Measurements from ENCODE around the gene SLCO3A1.
A peak's percentile ranks its signal among the peaks of the same experiment; 100 is the strongest.

SLCO3A1 gene

GRCh38 chr15:91861223-91861622, 7.7 kb downstream of the SLCO3A1 start:
- no peak for DNase-seq (ENCODE audit: low read depth)

GRCh38 chr15:91862891-91863504, 9.5 kb downstream of the SLCO3A1 start:
- no peak for DNase-seq (ENCODE audit: low read depth)

GRCh38 chr15:91863621-91864255, 10.2 kb downstream of the SLCO3A1 start:
- DNase-seq (ENCODE audit: low read depth) = no peak

GRCh38 chr15:91864664-91865063, 11.2 kb downstream of the SLCO3A1 start:
- DNase-seq (ENCODE audit: low read depth) = no peak

- DNase-seq (ENCODE audit: low read depth) = no peak
These were observed 12.0 kb downstream of the SLCO3A1 start for GRCh38 chr15:91865486-91865885.

- DNase-seq (ENCODE audit: low read depth) = no peak
These were observed 12.4 kb downstream of the SLCO3A1 start for GRCh38 chr15:91865950-91866349.

- no peak for DNase-seq (ENCODE audit: low read depth)
These were observed 12.9 kb downstream of the SLCO3A1 start for GRCh38 chr15:91866371-91866905.

- DNase-seq (ENCODE audit: low read depth) = no peak
These were observed 13.5 kb downstream of the SLCO3A1 start for GRCh38 chr15:91866971-91867372.

GRCh38 chr15:91867581-91868026, 14.1 kb downstream of the SLCO3A1 start:
- peak; percentile 53 for DNase-seq (ENCODE audit: low read depth)

GRCh38 chr15:91870876-91871537, 17.5 kb downstream of the SLCO3A1 start:
- DNase-seq (ENCODE audit: low read depth) = no peak

GRCh38 chr15:91871837-91872236, 18.3 kb downstream of the SLCO3A1 start:
- DNase-seq (ENCODE audit: low read depth) = no peak

GRCh38 chr15:91872356-91873137, 19.0 kb downstream of the SLCO3A1 start:
- no peak for DNase-seq (ENCODE audit: low read depth)

- no peak for DNase-seq (ENCODE audit: low read depth)
These were observed 19.6 kb downstream of the SLCO3A1 start for GRCh38 chr15:91873138-91873536.

- DNase-seq (ENCODE audit: low read depth) = no peak
These were observed 20.7 kb downstream of the SLCO3A1 start for GRCh38 chr15:91874171-91874570.

- DNase-seq (ENCODE audit: low read depth) = no peak
These were observed 21.6 kb downstream of the SLCO3A1 start for GRCh38 chr15:91874992-91875660.

GRCh38 chr15:91876187-91876586, 22.7 kb downstream of the SLCO3A1 start:
- DNase-seq (ENCODE audit: low read depth) = no peak

GRCh38 chr15:91878319-91878870, 24.9 kb downstream of the SLCO3A1 start:
- no peak for DNase-seq (ENCODE audit: low read depth)

GRCh38 chr15:91879158-91879557, 25.6 kb downstream of the SLCO3A1 start:
- DNase-seq (ENCODE audit: low read depth) = no peak

GRCh38 chr15:91880373-91880772, 26.9 kb downstream of the SLCO3A1 start:
- no peak for DNase-seq (ENCODE audit: low read depth)

- DNase-seq (ENCODE audit: low read depth) = no peak
These were observed 28.2 kb downstream of the SLCO3A1 start for GRCh38 chr15:91881569-91882297.
